Mesenteric fat pad (tissue), 1 donor: Measurements from ENCODE around the gene NDC1. TPM values are rescaled to one million over a fixed set of nuclear protein-coding genes. Genes with fewer than 3 reads are reported as not detected.
"Not testable (repeated sequence)": the region's sequence is repeated elsewhere in the genome, so short reads cannot be mapped to it uniquely, and the experiment has no call there.

Experiments
- DNase-seq: peaks from one replicate; pipeline ENCODE4 v3.0.0-alpha.2; 2020; ENCODE audit warnings: low spot score
- total RNA-seq: library from RNA; stranded (reverse); fragmentation: NEBNext Ultra II Directional; extraction: Animal tissue kit (Norgen Biotek cat#: 25700); gene quantifications from one replicate; pipeline ENCODE4 v1.2.1, GENCODE V29; 2021
- donor health status: DM: yes; HTN: yes; CAD: no.

Gene NDC1
- total RNA-seq, 1 donor from 2014 or later: 7.9 TPM

DNA sequence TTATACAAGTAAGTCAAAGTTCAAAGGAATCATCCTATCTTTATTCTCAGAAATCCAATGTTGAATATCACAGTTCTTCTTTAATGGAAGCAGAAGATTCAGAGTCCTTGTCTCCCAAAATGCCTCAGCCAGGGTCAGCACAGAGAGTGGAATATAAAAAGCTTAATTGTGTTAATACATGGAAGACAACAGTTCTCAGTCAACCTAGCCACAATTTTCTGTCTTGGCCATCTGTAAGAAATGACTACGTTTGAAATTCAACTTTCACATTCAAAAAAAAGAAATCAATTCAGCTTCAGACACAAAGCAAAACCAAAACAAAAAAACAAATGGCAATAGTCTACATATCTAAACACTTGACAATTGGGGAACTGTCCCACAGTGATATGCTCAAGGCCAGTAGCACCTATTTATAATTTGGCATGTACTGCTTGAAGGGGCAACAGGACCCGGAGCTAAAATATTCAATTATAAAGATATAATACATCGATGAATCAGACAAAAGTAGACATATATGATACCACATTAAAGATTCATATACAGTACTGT is 71.8 kb downstream of the NDC1 start:
- no peak for DNase-seq

GRCh38 chr1:53765657-53766056 is 72.4 kb downstream of the NDC1 start:
- DNase-seq: no peak

GRCh38 chr1:53763911-53764310 is 74.2 kb downstream of the NDC1 start:
- no peak for DNase-seq

- no peak for DNase-seq
Observed at GRCh38 chr1:53763461-53763860, 74.6 kb downstream of the NDC1 start.

DNA sequence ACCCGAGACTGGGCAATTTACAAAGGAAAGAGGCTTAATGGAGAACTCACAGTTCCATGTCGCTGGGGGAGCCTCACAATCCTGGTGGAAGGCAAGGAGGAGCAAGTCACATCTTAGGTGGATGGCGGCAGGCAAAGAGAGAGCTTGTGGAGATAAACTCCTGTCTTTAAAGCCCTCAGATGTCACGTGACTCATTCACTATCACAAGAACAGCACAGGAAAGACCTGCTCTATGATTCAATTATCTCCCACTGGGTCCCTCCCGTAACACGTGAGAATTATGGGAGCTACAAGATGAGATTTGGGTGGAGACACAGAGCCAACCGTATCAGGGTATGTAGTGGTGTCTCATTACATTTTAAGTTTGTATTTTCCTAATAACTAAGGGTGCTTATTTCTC is 77.6 kb downstream of the NDC1 start:
- not testable (repeated sequence) for DNase-seq

- no peak for DNase-seq
Observed at GRCh38 chr1:53755874-53756273, 82.2 kb downstream of the NDC1 start.

GRCh38 chr1:53754484-53755312 is 83.4 kb downstream of the NDC1 start:
- no peak for DNase-seq

- DNase-seq: no peak
Observed at GRCh38 chr1:53752281-53752680, 85.8 kb downstream of the NDC1 start.

GRCh38 chr1:53747841-53748240 is 90.3 kb downstream of the NDC1 start:
- DNase-seq: no peak

DNA sequence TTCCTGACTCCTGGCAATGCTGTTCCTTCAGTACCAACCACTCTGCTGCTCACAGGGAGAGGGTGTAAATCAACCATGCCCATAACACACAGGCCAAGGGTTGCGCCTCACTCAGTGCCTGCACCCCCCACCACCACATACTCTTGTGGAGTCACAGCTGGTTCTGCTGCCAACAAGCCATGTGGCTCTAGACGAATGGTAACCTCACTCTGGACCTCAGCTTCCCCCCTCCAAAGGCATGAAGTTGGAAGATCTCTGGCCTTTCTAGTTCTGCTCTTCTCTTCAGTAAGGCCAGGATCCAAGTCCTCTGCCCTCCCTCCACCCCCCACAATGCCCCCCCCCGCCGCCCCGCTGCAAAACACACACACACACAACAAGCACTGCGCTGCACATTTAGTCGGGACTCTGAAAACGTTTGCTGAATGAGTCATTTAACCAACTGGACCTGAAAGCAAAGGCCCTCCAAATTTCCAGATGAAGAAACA is 97.4 kb downstream of the NDC1 start:
- DNase-seq: no peak

DNA sequence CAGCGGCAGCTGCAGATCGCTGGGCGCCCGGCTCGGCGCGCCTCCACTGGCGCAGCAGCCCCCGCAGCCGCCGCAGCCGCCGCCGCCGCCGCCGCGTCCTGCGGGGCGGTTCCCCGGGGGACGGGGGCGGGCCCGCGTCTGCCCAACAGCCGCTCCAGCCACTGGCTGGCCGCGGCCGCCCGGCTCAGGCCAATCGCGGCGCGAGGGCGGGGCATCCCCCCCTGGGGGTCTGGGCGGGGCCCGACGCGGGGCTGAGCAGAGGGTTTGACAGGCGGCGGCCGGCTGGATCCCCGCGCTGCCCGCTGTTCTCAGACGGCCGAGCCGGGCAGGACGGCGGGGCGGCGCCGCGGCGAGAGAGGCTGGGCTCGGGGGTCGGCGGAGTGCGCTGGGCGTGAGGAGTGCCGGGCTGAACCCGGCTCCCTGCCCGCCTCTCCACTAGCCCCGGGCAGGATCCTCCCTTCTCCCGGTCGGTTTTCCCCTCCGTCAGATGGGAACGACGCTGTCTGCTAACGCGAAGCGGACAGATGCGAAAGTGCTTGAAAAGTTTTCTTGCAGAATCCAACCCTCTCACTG is 98.9 kb downstream of the NDC1 start, which contains the start of gene GLIS1:
GLIS1 (minus strand) TSS at position 56 of the 573 bp plus-strand sequence. CDS start 1,100 bp downstream, outside the sequence.
- DNase-seq: peak; percentile 93

DNA sequence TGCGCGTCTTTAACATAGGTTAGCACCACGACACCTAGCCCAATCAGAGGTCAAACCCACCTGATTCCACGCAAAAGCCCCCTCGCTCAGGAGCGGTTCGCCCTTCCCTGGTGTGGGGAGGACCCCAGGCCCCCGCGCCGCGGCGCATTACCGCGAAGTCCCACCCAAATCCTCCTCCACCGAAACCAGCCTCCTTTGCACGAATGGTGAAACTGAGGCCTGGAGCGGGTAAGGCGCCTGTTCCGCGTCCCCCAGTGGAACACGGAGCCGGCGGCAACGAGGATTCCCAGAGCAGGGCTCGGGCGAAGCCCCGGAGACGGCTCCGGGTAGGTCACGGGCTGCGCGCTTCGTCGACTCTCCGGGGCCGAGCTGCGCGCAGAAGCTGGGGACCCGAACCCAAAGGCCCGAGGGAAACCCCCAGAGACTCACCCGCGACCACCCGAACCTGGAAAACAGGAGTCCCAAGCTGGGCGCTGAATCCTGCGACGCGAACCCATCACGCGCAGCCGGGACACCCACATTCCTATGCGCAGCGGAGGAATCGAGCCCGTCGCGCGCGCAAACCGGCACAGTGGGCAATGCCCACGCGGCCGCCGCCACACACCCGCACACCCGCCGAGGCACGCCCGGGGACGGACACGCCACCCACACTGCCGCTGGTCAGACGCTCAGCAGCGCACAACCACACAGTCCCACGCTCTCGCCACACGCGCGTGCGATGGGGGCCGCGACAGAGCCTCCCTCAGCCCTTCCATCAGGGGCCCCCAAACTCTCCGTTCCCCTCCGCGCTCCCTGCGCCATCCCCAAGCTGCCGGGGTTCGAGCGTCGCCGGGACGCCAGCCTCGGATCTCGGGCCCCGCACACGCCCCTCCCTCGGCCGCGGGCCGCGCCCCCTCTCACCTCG is 99.6 kb downstream of the NDC1 start:
- DNase-seq: no peak

DNA sequence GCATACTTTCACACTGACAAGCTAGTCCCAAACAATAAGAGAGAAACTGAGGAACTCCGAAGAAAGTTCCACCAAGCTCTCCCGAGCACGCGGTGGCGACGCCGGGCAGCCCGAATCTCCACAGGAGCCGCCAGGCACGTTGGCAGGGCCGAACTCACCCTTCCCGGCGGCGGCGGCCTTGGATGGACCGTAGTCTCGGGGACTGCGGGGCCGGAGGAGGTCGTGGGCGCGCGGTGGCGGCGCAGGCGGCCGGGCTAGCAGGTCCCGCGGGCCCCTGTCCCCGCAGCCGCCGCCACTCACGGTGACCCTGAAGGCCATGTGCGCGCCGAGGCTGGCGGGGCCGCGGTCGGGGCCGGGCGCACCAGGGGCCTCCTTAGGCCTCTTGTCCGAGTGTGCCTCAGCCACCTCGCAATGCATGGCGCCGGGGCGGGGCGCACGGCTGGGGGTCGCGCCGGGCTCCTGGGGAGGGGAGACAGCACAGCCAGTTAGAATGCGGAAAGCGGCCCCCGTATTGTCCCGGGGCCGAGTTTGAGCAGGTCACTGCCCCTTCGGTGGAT is 100.4 kb downstream of the NDC1 start:
- no peak for DNase-seq

DNA sequence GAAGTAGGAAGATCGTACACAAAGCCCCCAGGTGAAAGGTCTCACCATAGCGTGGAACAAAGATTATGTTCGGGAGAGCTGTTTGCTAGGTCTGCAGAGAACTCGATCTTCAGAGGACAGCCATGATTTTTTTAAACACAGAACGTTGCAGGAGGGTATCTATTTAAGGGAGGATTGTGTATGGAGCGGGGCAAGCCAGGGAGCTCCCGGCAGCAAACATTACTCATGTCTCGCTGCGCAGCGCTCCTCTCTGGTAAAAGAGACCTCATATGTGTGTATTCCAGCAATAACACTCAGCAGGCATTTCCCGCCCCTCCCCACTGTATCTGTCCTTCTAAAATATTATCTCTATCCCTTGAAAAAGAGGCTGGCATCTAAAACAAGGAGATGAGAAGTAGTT is 101.8 kb downstream of the NDC1 start:
- DNase-seq: no peak

- DNase-seq: no peak
Observed at GRCh38 chr1:53735681-53736080, 102.4 kb downstream of the NDC1 start.

DNA sequence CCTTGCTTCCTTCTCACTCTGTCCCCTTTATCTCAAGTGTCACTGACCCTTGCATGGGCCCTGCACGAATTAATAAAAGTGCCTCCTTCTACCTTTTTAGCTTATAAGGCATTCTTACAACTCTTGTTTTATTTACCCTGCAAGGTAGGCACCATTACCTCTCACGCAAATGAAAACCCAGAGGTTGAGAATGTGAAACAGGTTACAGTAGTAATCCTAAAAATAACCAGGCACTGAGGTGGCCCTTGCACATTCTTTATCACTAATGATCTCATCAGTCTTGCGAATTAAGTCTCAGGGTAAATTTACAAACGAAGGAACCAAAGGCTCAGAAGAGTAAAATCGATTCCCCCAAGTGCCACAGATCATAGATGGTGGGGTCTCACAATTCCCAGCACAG is 102.8 kb downstream of the NDC1 start:
- DNase-seq: no peak

GRCh38 chr1:53734650-53735211 is 103.4 kb downstream of the NDC1 start:
- DNase-seq: no peak

- no peak for DNase-seq
Observed at GRCh38 chr1:53733975-53734649, 104.0 kb downstream of the NDC1 start.

GRCh38 chr1:53733447-53733931 is 104.6 kb downstream of the NDC1 start:
- no peak for DNase-seq

DNA sequence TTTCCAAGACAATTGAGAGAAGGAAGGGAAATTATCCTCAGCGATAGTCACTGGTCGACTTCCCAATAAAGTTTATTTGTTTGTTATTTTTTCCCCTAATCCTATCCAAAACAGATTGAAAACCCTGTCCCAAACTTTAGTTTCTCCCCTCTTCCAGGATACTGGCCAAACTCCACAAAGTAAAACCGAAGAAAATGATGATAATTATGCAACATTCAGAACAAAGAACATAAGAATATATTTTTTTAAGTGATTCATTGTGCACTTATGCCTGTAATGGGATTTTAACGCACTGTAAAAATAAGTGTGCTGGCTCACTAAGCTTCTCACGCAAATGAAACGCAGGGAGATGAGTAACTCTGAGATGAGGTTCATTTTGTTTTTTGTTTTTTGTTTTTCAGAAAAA is 105.2 kb downstream of the NDC1 start:
- no peak for DNase-seq
